Transverse colon (tissue), 4 donors: ENCODE data around the gene SLC39A12. TPM values are rescaled to one million over a fixed set of nuclear protein-coding genes. Genes with fewer than 3 reads are reported as not detected.

Experiments
- DNase-seq: peaks from one replicate; pipeline ENCODE4 v3.0.0-alpha.2; 2019
- H3K27ac ChIP-seq, 4 donors: fragments of 200-600 bp; sonication (generic); 2 replicates each; pipeline ENCODE4 v1.5.1; 2016 to 2018; ENCODE audit warnings: inconsistent platforms in 4 of 4
- H3K27me3 ChIP-seq: fragments of 200-600 bp; sonication (generic); 2 replicates; pipeline ENCODE4 v1.5.1; 2017; ENCODE audit warnings: inconsistent platforms
- H3K36me3 ChIP-seq, 4 donors: fragments of 200-600 bp; sonication (generic); 2 replicates each; pipeline ENCODE4 v1.5.1; 2017 to 2019; ENCODE audit warnings: inconsistent platforms in 4 of 4
- H3K4me1 ChIP-seq, 4 donors: fragments of 200-600 bp; sonication (generic); 2 replicates each; pipeline ENCODE4 v1.5.1; 2017 to 2020; ENCODE audit warnings: inconsistent platforms in 4 of 4
- H3K4me3 ChIP-seq, 4 donors: fragments of 200-600 bp; sonication (generic); 1 replicate in 1 of 4; 2 replicates in 3 of 4; pipeline versions ENCODE4 v1.5.1 to v1.6.1; 2017 to 2019; ENCODE audit warnings: inconsistent platforms in 4 of 4
- H3K9me3 ChIP-seq, 2 donors: fragments of 200-600 bp; sonication (generic); 2 replicates each; pipeline ENCODE4 v1.5.1; 2017 to 2019; ENCODE audit warnings: inconsistent platforms in 2 of 2
- EP300 ChIP-seq: sonication (generic); formaldehyde crosslinking; IDR thresholded peaks from one replicate; pipeline ENCODE4 v1.6.1; 2017; ENCODE audit warnings: antibody characterized with exemption, low read depth
- POLR2A ChIP-seq: fragments of 450-650 bp; IDR thresholded peaks from one replicate; pipeline ENCODE4 v1.6.1; 2016; ENCODE audit warnings: antibody characterized with exemption, mild to moderate bottlenecking, moderate library complexity
- POLR2AphosphoS5 ChIP-seq, 3 donors: sonication (generic); formaldehyde crosslinking; IDR thresholded peaks; one replicate each; pipeline ENCODE4 v1.6.1; 2016; ENCODE audit warnings: antibody characterized with exemption in 3 of 3
- WGBS, 2 donors: methylation state at CpG; one replicate each; pipeline ENCODE4 v1.1.5; 2018; ENCODE audit warnings: low coverage in 1 of 2; 5-methylcytosine and 5-hydroxymethylcytosine counted together
- in situ Hi-C, 4 donors: fragments of 200-750 bp; cut with MboI; loops; one replicate each; pipeline versions ENCODE4 v1.15.0 to v1.15.1; 2017; ENCODE audit warnings: low sequenced_read_pairs in 3 of 4, low pct_ligation_motif_present in 1 of 4, low pct_unique_long_range_greater_than_20kb in 1 of 4
- intact Hi-C: fragments of 100-400 bp; cut with DNase I; formaldehyde crosslinking; loops from one replicate; pipeline ENCODE4 v1.15.1; 2023; ENCODE audit warnings: low total_unique reads
- total RNA-seq, 4 donors: library from RNA; depleted of rRNA; stranded (reverse); fragments of >200 nt; gene quantifications; one replicate each; pipeline ENCODE4 v1.1.0, GENCODE V29; 2016
- TF ChIP-seq, protein P1 (sequence below), 5 experiments: fragments of 200-600 bp in 3 of 5; fragments of 450-650 bp in 2 of 5; sonication (generic) in 3 of 5; IDR thresholded peaks; 1 replicate in 2 of 5; 2 replicates in 3 of 5; pipeline ENCODE4 v1.5.1; 2016 to 2017; ENCODE audit warnings: antibody characterized with exemption in 5 of 5, inconsistent platforms in 3 of 5, mild to moderate bottlenecking in 2 of 5, moderate library complexity in 1 of 5

SLC39A12 gene
- total RNA-seq, 4 donors from 2014 or later, result 0.14 TPM; not detected in 3

- intact Hi-C loops, result no loop called here
- Histone ChIP-seq H3K9me3 (peaks cover 0 to 5% of the 10 kb centered on the region in 2 donors), H3K4me3 (no peak overlapping the region), H3K27me3 (no peaks in the 10 kb centered on the region), H3K27ac (no peak overlapping the region), H3K4me1 (no peaks in the 10 kb centered on the region), H3K36me3 (no peaks in the 10 kb centered on the region)
- no peak for TF ChIP-seq EP300
- no peak for TF ChIP-seq POLR2A
- no peak for TF ChIP-seq POLR2AphosphoS5 (IDR thresholded peaks at IDR 0.05)
- TF ChIP-seq, protein P1, sequence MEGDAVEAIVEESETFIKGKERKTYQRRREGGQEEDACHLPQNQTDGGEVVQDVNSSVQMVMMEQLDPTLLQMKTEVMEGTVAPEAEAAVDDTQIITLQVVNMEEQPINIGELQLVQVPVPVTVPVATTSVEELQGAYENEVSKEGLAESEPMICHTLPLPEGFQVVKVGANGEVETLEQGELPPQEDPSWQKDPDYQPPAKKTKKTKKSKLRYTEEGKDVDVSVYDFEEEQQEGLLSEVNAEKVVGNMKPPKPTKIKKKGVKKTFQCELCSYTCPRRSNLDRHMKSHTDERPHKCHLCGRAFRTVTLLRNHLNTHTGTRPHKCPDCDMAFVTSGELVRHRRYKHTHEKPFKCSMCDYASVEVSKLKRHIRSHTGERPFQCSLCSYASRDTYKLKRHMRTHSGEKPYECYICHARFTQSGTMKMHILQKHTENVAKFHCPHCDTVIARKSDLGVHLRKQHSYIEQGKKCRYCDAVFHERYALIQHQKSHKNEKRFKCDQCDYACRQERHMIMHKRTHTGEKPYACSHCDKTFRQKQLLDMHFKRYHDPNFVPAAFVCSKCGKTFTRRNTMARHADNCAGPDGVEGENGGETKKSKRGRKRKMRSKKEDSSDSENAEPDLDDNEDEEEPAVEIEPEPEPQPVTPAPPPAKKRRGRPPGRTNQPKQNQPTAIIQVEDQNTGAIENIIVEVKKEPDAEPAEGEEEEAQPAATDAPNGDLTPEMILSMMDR (IDR thresholded peaks at IDR 0.05), result no peak
- in situ Hi-C loops, result no loop called here
- WGBS, 2 donors, result 0 to 56% methylated on average over 1 to 2 of the region's 2 CpGs
- no peak for DNase-seq
Observed at GRCh38 chr10:18021725-18022480, 70.2 kb downstream of the SLC39A12 start.

- no peak overlapping the region for H3K4me3 ChIP-seq
- in situ Hi-C loops, result no loop called here
- peaks cover 0 to 5% (median 0%) of the 10 kb centered on the region in 4 donors for H3K4me1 ChIP-seq
- TF ChIP-seq EP300, result no peak
- TF ChIP-seq, protein P1 (IDR thresholded peaks at IDR 0.05), result no peak
- no peak for TF ChIP-seq POLR2A
- TF ChIP-seq POLR2AphosphoS5 (IDR thresholded peaks at IDR 0.05), result no peak
- no peak overlapping the region for H3K27ac ChIP-seq
- DNase-seq, result no peak
- WGBS, 2 donors, result 59 to 64% methylated on average over 4 of the region's 4 CpGs
- H3K36me3 ChIP-seq, result no peaks in the 10 kb centered on the region
- no peaks in the 10 kb centered on the region for H3K27me3 ChIP-seq
- intact Hi-C loops, result no loop called here
- H3K9me3 ChIP-seq, result no peaks in the 10 kb centered on the region
Observed at GRCh38 chr10:18043148-18044006, 91.7 kb downstream of the SLC39A12 start.

DNA sequence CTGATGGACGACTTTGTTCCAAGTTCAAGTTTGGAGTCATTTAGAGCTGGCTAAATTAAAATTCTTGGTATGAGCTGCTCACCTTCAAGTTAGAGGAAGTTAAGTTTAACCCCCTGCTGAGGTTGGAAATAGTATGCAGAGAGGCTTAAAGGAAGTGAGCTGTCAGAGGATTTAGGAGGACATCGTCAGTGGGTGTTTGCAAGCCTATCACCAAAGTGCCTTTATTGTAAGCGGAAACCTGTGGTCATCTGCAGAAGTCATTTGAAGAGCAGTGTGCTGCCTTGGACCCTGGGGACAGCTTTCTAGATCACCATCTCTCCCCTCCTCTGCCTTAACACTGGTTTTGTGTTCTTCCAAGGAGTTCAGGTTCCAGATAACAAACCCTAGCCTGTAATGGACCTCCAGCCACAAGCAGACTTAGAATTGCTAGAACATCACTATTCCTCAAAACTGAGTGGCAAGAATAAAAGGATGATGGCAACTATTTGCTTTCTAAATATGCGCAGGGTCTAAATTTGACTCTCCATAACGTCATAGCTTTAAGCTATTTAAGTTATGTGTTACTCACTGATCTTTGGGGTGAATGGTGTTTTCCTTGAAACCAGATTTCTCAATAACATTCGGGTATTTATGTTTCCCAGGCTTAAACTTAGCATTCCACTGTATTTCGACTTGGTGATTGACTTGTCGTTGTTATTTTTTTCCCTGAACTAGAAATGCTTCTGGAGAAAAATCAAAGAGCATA, 93.4 kb downstream of the SLC39A12 start:
- no peak for DNase-seq
- Histone ChIP-seq H3K27me3 (no peaks in the 10 kb centered on the region), H3K36me3 (no peaks in the 10 kb centered on the region), H3K4me1 (peaks cover 0 to 5% (median 0%) of the 10 kb centered on the region in 4 donors), H3K9me3 (no peaks in the 10 kb centered on the region), H3K27ac (no peak overlapping the region), H3K4me3 (no peak overlapping the region)
- 70 to 72% methylated on average over 8 of the region's 8 CpGs for WGBS, 2 donors
- intact Hi-C loops (no loop called here), in situ Hi-C loops (no loop called here)
- TF ChIP-seq POLR2A (no peak), EP300 (no peak), POLR2AphosphoS5 (IDR thresholded peaks at IDR 0.05) (no peak)
- TF ChIP-seq, protein P1 (IDR thresholded peaks at IDR 0.05), result no peak

DNA sequence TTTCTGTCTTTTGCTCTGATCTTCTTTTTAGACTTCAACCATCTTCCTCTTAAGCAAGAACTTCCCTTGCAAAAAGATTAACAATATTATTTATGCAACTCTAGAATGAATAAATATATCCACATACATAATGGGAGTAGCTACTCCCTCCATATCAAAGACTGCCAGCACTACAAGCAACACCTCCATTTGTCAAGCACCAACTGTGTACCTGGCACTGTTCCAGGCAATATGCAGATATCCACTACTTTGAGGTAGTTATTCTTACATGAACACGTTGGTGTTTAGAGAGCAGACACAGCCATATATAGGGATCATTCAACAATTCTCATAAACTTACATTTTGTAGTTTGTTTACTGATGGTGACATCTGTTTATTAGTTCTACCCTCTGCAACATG, 104.9 kb downstream of the SLC39A12 start:
- 19 to 44% methylated on average over 1 of the region's 1 CpG for WGBS, 2 donors
- H3K4me3 ChIP-seq, result no peak overlapping the region
- peaks cover 0 to 7% (median 2%) of the 10 kb centered on the region in 4 donors for H3K4me1 ChIP-seq
- intact Hi-C loops (no loop called here), in situ Hi-C loops (no loop called here)
- no peak for TF ChIP-seq POLR2AphosphoS5 (IDR thresholded peaks at IDR 0.05)
- H3K9me3 ChIP-seq, result peaks cover 0 to 5% of the 10 kb centered on the region in 2 donors
- H3K27ac ChIP-seq, result no peak overlapping the region
- no peaks in the 10 kb centered on the region for H3K27me3 ChIP-seq
- no peak for DNase-seq
- H3K36me3 ChIP-seq, result no peaks in the 10 kb centered on the region
